Gastrocnemius medialis (tissue), 4 donors: ENCODE data around the gene TULP3. TPM values are rescaled to one million over a fixed set of nuclear protein-coding genes. Genes with fewer than 3 reads are reported as not detected.

Experiments
- ATAC-seq, 2 donors: fragments of 150-250 bp; one replicate each; pipeline ENCODE4 v1.9.1; 2016
- DNase-seq, 2 donors: peaks; one replicate each; pipeline ENCODE4 v3.0.0-alpha.2; 2019
- H3K27ac ChIP-seq, 4 donors: fragments of 200-600 bp; sonication (generic); 1 replicate in 1 of 4; 2 replicates in 3 of 4; pipeline ENCODE4 v1.5.1; 2016 to 2018; ENCODE audit warnings: mild to moderate bottlenecking in 2 of 4, moderate library complexity in 1 of 4
- H3K27me3 ChIP-seq, 3 donors: fragments of 200-600 bp; sonication (generic) in 2 of 3; 1 replicate in 1 of 3; 2 replicates in 2 of 3; pipeline versions ENCODE4 v1.5.1 to v1.6.0; 2016 to 2019; ENCODE audit warnings: mild to moderate bottlenecking in 1 of 3, moderate library complexity in 1 of 3
- H3K36me3 ChIP-seq, 2 donors: fragments of 200-600 bp; sonication (generic) in 1 of 2; one replicate each; pipeline ENCODE4 v1.5.1; 2017 to 2018
- H3K4me1 ChIP-seq, 2 donors: fragments of 200-600 bp; sonication (generic) in 1 of 2; one replicate each; pipeline ENCODE4 v1.5.1; 2016 to 2017; ENCODE audit warnings: mild to moderate bottlenecking in 2 of 2
- H3K4me3 ChIP-seq, 4 donors: fragments of 200-600 bp; sonication (generic) in 3 of 4; 1 replicate in 1 of 4; 2 replicates in 3 of 4; pipeline ENCODE4 v1.5.1; 2016 to 2019; ENCODE audit warnings: mild to moderate bottlenecking in 2 of 4
- H3K9me3 ChIP-seq, 3 donors: fragments of 200-600 bp; sonication (generic) in 2 of 3; 1 replicate in 1 of 3; 2 replicates in 2 of 3; pipeline ENCODE4 v1.5.1; 2016 to 2019
- POLR2A ChIP-seq, 2 donors: fragments of 450-650 bp; IDR thresholded peaks; one replicate each; pipeline ENCODE4 v1.6.1; 2017; ENCODE audit warnings: antibody characterized with exemption in 2 of 2, mild to moderate bottlenecking in 2 of 2, moderate library complexity in 2 of 2
- in situ Hi-C, 4 donors: fragments of 200-750 bp; cut with MboI; loops; one replicate each; pipeline versions ENCODE4 v1.15.0 to v1.8.0; 2017; ENCODE audit warnings: low sequenced_read_pairs in 4 of 4
- intact Hi-C: fragments of 100-400 bp; cut with DNase I; formaldehyde crosslinking; loops from one replicate; pipeline ENCODE4 v1.15.1; 2023; ENCODE audit warnings: low total_unique reads
- total RNA-seq, 4 donors: library from RNA; depleted of rRNA; stranded (reverse); fragments of >200 nt; gene quantifications; one replicate each; pipeline versions ENCODE4 v1.1.0 to v1.2.3, GENCODE V29; 2016
- TF ChIP-seq, protein P1 (sequence below), 5 experiments: fragments of 450-650 bp in 3 of 5; fragments of 200-600 bp in 2 of 5; sonication (generic) in 2 of 5; IDR thresholded peaks in 4 of 5; conservative IDR thresholded peaks in 1 of 5; 1 replicate in 4 of 5; 2 replicates in 1 of 5; pipeline ENCODE4 v1.5.1; 2016 to 2019; ENCODE audit warnings: antibody characterized with exemption in 5 of 5, mild to moderate bottlenecking in 3 of 5, moderate library complexity in 3 of 5

The TULP3 gene
- total RNA-seq, 4 donors from 2014 or later: 2.8 to 15.8 (median 11.2) TPM

DNA sequence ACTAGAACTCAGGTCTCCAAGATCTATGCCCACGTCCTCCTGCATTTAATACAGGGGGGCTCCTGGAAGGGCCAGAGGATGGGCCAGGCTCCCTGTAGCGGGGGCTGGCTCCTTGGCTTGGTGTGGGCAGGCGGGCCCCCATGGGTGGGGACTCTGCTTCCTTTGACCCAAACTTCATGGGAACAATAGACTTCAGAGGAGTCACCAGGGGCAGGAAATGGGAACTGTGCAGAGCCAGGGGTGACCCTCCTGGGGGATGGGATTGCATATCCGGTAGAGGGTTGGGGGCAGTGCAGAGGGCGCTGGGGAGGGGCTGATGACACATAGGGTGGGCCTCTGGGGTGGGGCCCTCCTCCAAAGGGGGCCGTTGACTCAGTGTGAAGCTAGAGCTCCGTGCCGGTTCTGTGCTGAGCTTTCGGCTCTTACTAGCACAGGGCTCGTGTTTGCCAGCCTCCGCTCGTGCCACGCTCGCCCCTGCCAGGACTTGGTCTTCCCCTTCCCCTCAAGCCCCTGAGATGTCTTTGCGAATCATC, 73.1 kb downstream of the TULP3 start:
- in situ Hi-C loops (no loop called here), intact Hi-C loops (loop anchor here (1.0 to 2.0 kb wide), 2 partner anchors 35 to 71 kb away; no protein-coding TSS in a partner anchor)
- Histone ChIP-seq H3K4me1 (peaks cover 39 to 43% of the 10 kb centered on the region in 2 donors), H3K27ac (peak overlapping the region; percentile 87 to 98 (median 96)), H3K36me3 (no peaks in the 10 kb centered on the region), H3K27me3 (no peaks in the 10 kb centered on the region), H3K9me3 (no peaks in the 10 kb centered on the region), H3K4me3 (peak overlapping the region; percentile 24 to 58 (median 42))
- no peak for TF ChIP-seq POLR2A (IDR thresholded peaks at IDR 0.05)
- TF ChIP-seq, protein P1, sequence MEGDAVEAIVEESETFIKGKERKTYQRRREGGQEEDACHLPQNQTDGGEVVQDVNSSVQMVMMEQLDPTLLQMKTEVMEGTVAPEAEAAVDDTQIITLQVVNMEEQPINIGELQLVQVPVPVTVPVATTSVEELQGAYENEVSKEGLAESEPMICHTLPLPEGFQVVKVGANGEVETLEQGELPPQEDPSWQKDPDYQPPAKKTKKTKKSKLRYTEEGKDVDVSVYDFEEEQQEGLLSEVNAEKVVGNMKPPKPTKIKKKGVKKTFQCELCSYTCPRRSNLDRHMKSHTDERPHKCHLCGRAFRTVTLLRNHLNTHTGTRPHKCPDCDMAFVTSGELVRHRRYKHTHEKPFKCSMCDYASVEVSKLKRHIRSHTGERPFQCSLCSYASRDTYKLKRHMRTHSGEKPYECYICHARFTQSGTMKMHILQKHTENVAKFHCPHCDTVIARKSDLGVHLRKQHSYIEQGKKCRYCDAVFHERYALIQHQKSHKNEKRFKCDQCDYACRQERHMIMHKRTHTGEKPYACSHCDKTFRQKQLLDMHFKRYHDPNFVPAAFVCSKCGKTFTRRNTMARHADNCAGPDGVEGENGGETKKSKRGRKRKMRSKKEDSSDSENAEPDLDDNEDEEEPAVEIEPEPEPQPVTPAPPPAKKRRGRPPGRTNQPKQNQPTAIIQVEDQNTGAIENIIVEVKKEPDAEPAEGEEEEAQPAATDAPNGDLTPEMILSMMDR (IDR thresholded peaks at IDR 0.05 in 4 of 5, conservative IDR thresholded peaks at IDR 0.05 in 1 of 5): no peak
- DNase-seq (peak in 1 of 2 donors; percentile 43), ATAC-seq (peak in 1 of 2 donors; percentile 3)

DNA sequence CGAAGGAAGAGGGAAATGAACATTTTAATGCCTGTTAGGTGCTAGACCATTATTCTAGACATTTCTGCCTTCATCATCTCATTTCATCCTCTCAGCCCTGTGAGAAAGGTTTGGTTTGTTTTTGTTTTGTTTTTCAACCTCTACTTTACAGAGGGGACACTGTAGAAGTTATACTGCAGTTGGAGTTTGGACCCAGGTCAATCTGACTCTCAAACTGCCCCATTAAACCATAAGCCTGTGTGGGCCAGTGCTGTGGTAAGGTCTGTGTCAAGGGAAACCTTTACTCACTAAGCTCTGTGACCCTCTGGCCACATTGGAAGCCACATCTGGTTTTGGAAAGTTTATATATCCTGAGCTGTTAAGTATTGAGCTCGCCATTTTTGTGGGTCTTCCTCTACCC, 77.0 kb downstream of the TULP3 start:
- in situ Hi-C loops: no loop called here

DNA sequence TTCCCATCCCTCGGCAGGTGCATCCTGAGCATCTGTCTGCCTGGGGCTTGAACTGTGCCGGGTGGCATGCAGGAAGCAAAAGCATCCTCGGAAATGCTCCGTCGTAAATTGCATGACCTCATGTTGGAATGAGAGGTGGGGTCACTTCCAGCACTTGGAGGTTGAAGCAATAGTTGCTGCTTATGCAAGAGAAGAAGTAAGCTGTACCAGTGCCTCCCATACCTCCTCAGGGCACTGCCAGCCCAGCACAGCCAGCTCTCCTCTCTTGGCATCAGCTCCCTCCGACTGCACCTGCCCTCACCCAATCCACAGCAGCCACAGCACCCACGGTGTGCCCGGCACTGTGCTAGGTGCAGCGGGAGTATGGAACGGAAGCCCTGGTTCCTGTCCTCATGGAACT, 80.1 kb downstream of the TULP3 start:
- no peak for TF ChIP-seq POLR2A (IDR thresholded peaks at IDR 0.05)
- TF ChIP-seq, protein P1 (IDR thresholded peaks at IDR 0.05 in 4 of 5, conservative IDR thresholded peaks at IDR 0.05 in 1 of 5): no peak
- Histone ChIP-seq H3K27me3 (no peaks in the 10 kb centered on the region), H3K36me3 (no peaks in the 10 kb centered on the region), H3K27ac (peak overlapping the region; percentile 16 to 65 (median 30)), H3K4me1 (peaks cover 23 to 38% of the 10 kb centered on the region in 2 donors), H3K9me3 (no peaks in the 10 kb centered on the region), H3K4me3 (no peak overlapping the region)
- intact Hi-C loops (no loop called here), in situ Hi-C loops (no loop called here)
- peak; percentile 23 to 91 for ATAC-seq
- DNase-seq: peak in 1 of 2 donors; percentile 83

More for the DNA sequence above, 77.0 kb downstream of the TULP3 start:
- peaks cover 23 to 34% of the 10 kb centered on the region in 2 donors for H3K4me1 ChIP-seq
- H3K9me3 ChIP-seq: no peaks in the 10 kb centered on the region
- no peak overlapping the region for H3K4me3 ChIP-seq
- no peak for DNase-seq
- no peaks in the 10 kb centered on the region for H3K36me3 ChIP-seq
- no peaks in the 10 kb centered on the region for H3K27me3 ChIP-seq
- no peak for ATAC-seq
- peak overlapping the region in 1 of 4 donors; percentile 23 for H3K27ac ChIP-seq
- TF ChIP-seq POLR2A (IDR thresholded peaks at IDR 0.05): no peak
- TF ChIP-seq, protein P1 (IDR thresholded peaks at IDR 0.05 in 4 of 5, conservative IDR thresholded peaks at IDR 0.05 in 1 of 5): no peak
- intact Hi-C loops: no loop called here

DNA sequence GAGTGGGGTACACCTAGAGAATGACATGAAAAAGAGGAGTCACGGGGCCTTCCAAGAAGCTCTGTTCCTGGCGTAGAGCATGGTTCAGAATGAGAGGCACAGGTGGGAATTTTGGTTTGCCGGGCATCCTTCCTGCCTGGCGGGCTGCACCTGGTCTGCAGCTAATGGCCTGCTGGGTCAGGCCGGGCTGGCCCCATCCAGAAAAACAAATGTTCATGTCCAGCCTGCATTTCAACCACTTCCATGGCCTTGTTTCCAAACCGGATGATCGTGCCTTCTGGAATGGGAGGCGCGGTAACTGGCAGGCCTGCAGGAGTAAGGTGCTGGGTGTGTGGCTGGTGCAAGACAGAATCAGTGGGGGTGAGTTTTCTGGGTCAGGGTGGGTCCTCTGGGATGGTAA, 82.9 kb downstream of the TULP3 start:
- no peaks in the 10 kb centered on the region for H3K27me3 ChIP-seq
- H3K4me3 ChIP-seq: no peak overlapping the region
- intact Hi-C loops: no loop called here
- peaks cover 45 to 54% of the 10 kb centered on the region in 2 donors for H3K4me1 ChIP-seq
- in situ Hi-C loops: no loop called here
- H3K27ac ChIP-seq: peak overlapping the region; percentile 78 to 86 (median 82)
- TF ChIP-seq, protein P1 (IDR thresholded peaks at IDR 0.05 in 4 of 5, conservative IDR thresholded peaks at IDR 0.05 in 1 of 5): no peak
- no peak for TF ChIP-seq POLR2A (IDR thresholded peaks at IDR 0.05)
- H3K9me3 ChIP-seq: no peaks in the 10 kb centered on the region
- ATAC-seq (no peak), DNase-seq (no peak)
- no peaks in the 10 kb centered on the region for H3K36me3 ChIP-seq
